ENCODE results near the gene NDUFB2. TPM values are rescaled to one million over a fixed set of nuclear protein-coding genes. Genes with fewer than 3 reads are reported as not detected.
"Not testable (repeated sequence)": the region's sequence is repeated elsewhere in the genome, so short reads cannot be mapped to it uniquely, and the experiment has no call there.

NDUFB2 gene
- polyA plus RNA-seq, 1 donor = 148 TPM

DNA sequence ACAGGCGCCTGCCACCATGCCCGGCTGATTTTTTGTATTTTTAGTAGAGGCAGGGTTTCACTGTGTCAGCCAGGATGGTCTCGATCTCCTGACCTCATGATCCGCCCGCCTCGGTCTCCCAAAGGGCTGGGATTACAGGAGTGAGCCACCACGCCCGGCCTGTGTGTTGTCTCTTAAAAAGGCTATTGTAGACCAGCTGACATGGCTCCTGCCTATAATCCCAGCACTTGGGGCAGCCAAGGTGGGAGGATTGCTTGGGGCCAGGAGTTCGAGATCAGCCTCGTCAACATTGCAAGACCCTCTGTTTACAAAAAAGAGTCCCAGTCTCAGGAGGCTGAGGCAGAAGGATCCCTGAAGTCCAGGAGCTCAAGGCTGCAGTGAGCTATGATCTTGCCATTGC is 2.7 kb upstream of the NDUFB2 start:
- DNase-seq = not testable (repeated sequence)

DNA sequence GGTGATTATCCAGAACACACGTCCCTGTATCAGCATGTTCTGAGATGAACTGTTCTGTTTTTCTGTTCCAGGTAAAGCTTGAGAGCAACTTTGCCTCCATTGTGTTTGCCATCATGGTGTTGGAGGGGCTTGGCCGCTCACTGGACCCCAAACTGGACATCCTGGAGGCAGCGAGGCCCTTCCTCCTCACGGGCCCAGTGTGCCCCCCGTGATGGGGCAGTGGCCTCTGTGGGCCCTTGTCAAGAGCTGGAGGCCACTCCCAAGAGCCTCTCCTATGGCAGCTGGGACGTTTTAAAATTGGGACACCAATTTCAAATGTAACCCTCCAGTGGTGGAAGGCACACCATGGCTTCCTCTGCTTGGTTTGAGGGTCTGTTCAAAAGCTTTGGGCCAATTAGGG is 1.9 kb upstream of the NDUFB2 start:
- no peak for DNase-seq

DNA sequence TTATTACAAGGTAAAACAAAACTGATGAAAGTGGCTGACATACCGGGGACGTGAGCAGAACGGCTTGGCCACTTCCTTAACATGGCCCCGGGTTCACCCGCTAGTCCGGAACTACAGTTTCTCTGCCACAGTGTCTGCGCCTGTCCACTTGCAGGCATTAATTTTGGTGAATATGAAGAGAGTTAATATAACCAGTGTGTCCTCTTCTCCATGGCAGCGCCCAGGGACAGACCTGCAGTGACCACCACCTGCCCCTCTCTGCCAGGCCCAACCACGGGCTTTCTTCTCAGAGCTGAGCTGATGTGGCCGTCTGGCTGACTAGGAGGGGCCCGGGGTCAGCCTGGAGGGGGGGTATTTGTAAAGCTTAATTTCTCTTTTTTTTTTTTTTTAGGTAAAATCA is 1.1 kb upstream of the NDUFB2 start:
- no peak for DNase-seq

DNA sequence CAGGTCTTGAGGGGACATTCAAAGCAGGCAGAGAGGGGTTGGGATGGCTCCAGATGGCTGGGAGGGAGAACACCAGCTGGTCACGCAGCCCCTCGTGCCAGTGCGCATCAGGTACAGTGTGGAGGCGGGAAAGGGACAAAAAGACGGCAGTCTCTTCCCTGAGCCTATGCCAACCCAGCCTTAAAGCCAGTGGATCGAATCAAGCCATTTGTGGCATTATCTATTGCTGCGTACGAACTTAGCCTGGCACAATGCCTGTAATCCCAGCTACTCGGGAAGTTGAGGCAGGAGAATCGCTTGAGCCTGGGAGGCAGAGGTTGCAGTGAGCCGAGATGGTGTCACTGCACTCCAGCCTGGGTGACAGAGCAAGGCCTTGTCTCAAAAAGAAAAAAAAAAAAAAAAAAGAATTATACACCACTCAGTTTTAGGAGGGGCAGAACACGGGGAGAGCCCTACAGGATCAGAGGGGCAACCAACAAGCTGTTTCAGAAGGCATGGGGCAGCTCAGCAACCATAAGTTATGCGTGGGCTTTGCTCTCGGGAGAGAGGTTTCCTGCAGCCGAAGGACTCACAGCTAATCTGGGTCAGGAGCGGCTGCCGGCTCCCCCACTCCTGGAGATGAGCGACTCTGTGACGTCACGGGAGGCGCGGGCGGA is 356 bp upstream of the NDUFB2 start:
- no peak for DNase-seq

DNA sequence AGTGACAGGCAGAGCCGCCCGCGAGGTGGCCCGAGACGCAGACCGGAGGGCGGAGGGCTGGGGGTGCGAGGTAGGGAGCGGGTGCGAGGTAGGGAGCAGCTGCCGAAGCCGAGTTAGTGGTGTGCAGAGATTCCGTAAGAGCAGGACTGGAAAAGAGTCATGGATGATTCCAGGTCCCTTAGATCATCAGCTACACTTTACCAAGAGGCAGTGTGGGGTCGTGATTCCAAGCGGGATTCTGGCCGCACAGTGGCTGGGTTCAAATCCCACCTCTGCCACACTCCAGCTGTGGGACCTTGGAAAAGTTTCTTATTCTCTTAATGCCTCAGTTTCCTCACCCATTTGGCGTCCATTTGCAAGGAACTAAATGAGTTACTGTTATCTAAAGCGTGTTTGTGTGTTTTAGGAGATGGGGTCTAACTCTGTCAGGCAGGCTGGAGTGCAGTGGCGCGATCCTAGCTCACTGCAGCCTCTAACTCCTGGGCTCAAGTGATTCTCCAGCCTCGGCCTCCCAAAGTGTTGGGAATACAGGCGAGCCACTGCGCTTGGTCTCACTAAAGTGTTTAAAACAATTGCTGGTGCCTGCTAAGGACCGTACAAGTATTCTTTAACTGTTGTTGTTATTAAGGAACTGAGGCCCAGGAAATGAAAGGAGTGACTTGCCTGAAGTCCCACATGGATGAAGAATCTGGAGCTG is 1.1 kb downstream of the NDUFB2 start:
- DNase-seq = no peak

DNA sequence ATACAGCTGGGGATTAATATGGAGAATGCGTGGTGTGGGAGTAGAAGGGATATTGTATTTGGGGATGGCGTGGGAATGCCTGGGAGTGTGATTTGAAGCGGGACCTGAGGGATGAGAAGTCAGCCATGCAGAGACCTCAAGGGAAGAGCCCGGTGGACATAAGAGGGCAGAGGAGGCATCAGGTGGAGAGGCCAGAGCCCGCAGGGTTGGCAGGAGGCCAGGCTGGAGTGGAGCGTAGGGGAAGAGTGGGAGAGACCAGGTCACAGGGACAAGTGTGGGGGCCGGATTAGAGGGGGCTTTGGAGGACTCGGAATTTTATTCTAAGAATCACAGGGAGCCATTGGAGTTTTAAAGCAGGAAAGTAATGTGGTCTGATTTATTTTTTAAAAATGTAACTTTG is 2.0 kb downstream of the NDUFB2 start:
- no peak for DNase-seq

DNA sequence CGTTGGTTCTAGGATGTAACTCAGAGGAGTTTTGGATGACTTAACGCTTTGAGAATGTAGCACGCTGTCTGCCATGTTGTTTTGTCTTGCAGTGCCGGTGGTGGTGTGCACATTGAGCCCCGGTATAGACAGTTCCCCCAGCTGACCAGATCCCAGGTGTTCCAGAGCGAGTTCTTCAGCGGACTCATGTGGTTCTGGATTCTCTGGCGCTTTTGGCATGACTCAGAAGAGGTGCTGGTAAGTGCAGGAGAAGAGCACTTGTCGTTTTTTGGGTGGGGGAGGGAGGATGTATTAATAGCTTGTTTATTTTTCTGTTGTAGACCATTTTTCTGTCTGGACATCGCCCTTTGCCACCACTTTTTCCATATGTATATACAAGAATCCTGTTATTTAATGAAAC is 6.3 kb downstream of the NDUFB2 start:
- no peak for DNase-seq

DNA sequence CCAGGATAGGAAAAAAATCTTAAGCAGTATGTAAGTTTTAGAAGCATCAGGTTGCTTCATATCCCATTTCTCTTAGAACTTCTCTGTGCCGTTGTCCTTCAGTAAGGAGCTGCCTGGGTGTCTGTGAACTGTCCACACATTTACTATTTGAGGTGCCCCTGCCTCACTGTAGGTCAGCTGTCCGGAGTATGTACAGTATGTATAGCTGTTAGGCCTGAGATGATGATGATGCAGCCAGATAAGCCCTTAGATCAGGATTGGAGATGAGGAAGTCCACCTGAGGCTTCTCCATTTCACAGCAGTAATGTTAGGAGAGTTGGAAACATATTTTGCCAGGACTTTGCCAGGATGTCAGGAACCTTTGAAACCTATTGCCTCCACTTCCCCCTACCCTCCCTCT is 7.7 kb downstream of the NDUFB2 start:
- DNase-seq = no peak

DNA sequence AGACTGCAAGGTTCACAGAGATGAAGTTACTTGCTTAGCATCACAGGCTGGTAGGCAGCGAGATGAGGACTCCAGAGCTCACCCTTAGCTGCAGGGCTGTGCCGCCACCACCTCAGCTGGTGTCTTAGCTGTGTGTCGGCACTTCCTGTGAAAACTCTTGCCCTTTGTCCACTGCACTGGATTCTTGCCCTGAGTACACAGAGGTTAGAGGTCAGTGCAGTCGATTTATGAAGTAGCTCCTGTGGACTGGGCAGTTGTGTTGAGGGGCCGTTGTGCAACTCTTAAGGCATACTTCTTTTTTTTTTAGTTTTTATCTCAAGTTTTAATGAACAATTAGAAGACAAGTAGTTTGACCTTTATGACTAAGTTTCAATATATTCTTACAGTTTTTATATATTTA is 10.6 kb downstream of the NDUFB2 start:
- DNase-seq = no peak

DNA sequence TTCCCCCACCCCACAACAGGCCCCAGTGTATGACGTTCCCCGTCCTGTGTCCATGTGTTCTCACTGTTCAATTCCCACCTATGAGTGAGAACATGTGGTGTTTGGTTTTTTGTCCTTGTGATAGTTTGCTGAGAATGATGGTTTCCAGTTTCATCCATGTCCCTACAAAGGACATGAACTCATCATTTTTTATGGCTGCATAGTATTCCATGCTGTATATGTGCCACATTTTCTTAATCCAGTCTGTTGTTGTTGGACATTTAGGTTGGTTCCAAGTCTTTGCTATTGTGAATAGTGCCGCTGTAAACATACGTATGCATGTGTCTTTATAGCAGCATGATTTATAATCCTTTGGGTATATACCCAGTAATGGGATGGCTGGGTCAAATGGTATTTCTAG is 12.3 kb downstream of the NDUFB2 start:
- DNase-seq = not testable (repeated sequence)

DNA sequence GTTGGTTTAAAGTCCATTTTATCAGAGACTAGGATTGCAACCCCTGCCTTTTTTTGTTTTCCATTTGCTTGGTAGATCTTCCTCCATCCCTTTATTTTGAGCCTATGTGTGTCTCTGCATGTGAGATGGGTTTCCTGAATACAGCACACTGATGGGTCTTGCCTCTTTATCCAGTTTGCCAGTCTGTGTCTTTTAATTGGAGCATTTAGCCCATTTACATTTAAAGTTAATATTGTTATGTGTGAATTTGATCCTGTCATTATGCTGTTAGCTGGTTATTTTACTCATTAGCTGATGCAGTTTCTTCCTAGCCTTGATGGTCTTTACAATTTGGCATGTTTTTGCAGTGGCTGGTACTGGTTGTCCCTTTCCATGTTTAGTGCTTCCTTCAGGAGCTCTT is 15.9 kb downstream of the NDUFB2 start:
- DNase-seq = not testable (repeated sequence)

DNA sequence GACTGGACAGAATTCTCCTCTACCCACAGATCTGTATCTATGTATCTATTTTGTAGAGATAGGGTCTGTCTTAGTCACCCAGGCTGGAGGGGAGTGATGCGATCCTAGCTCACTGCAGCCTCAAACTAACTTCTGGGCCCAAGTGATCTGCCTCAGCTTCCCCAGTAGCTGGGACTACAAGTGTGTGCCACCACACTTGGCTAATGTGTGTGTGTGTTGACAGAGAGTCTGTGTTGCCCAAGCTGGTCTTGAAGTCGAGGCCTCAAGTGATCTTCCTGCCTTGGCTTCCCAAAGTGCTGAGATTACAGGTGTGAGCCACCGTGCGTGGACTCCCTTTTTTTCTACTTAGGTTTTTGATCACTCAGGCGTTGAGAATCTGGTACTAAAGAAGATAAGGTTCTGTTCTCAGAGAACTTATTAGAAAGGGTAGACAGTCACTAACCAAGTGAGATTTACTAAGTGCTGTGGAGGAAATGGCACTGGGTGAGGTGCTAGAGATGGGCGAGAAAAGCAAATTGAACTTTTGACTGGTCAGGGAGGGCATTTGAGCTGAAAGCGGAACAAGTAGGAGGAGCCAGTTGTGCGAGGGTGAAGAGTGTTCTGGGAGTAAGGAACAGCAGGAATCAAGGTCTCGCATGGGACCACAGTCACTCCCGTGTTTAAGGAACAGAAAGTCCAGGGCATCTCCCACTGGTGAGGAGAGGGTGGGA is 18.0 kb downstream of the NDUFB2 start:
- no peak for DNase-seq

DNA sequence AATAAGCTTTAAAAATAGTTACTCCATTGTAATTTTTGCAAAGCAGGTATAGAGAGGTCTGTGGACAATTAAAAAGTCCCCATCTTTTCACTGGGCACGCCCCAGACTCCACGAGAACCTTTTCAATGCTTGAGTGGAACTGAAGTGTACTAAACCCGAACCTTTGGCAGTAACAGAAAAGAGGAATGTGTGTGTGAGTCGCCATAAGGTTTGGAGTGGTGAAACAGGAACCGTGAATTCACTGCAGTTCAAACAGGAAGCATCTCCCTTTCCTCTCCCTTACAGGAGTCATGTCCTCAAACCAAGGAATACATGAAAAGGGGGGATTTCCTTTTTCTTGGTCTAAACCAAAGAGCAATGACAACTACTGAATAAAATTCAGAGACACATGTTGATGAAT is 23.2 kb downstream of the NDUFB2 start:
- no peak for DNase-seq

DNA sequence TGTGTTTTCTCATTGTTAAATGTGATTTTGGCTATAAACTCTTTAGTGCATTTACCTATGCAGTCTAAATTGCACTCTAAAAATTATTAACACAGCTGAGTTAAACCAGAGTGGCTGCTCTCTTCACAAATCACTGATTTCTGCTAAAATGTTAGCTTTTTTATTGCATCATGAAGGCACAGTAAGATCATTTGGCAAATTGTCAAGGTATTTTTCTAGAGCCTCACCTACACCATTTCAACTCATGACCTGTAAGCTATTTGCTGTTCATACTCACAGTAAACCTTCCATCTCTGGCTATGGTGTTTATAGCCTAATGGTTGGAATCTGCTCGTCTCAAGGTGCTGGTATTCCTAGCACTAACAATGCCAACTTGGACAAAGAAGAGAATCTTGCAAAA is 25.7 kb downstream of the NDUFB2 start:
- no peak for DNase-seq

DNA sequence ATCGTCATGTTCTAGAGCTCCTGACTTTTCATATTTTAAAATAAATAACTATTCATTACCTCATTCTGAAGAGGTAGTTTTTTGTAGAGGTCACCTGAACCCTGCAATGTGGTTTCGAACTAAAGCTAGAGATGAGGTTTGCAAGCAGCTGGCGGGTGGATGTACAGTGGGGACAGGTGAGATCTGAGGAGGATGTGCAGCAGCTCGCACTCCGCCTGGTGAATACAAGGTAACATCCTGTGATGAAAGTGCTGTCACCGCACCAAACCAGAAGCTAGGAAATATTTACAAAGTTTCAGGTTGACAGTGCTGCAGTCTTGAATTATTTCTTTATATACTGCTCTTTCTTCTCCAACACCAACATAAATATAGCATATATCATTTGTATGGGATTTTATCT is 26.5 kb downstream of the NDUFB2 start:
- DNase-seq = no peak

DNA sequence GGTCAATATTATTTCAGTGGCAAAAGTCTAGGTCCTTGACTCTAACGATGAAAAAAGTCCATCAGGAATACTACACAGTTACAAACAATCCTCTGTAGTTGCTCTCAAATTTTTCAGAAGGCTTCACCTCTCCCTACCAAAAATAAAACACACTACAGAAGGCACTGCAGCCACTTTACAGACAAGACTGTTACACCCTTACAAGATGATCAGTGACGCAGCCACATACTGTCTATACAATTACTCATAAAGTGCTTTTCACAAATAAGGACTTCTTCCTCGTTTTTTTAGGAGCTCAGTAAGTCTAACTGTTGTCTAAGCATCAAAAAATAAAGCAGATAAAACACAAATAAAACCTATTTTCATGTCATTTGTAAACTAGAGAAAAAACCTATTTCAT is 27.1 kb downstream of the NDUFB2 start:
- DNase-seq = no peak

DNA sequence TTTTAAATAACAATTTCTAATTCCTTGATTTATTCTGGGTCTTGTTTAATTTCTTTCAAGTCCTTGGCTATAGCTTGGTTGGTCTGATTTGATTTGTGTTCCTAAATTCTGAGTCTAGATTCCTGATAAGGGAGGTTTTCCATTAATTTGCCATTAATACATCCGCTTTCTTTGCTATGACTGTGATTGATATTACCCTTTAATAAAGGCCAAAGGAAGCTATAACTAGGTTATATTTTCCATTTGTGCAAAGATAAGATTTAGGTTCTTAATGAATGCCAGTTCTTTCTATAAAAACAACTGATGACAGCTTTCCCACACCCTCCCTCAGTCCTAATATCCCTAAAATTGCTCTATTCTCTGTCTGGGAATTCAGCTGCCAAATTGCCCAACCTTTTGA is 28.2 kb downstream of the NDUFB2 start:
- no peak for DNase-seq

DNA sequence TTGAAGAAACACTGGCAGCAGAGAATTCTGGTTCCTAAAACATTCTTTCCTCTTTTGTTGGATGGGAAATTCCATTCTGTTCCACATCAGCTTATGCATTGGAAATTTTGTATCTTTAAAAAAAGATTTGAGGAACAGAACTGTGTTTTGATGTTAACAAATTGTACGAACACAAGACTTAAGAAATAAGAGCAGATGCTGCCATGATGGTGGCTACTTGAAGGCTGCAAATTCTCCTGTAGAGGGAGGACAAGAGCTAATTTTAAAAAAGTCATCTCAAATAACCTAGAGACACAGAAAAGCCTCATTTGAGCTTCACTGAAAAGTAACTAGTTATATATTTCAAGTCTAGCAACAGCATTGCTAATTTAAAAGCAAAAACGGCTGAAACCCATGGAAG is 29.8 kb downstream of the NDUFB2 start:
- no peak for DNase-seq

DNA sequence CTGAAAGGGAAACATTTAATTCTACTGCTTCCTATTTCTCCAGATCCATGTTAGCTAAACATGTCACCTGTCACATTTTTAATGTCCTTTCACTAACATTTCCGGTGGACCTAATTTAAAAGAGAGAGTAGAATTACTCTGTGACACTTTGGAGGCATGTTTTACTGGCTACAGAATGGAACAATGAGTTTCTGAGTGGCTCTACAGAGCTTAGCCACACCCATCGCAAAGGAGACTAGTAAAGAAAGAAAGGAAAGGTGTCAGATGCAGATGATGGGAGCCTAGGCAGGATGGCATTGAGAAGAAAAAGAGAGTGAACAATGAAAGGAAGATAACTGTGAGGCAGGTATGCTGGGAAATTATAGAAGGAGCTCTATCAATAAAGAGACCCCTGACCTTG is 35.9 kb downstream of the NDUFB2 start:
- no peak for DNase-seq

DNA sequence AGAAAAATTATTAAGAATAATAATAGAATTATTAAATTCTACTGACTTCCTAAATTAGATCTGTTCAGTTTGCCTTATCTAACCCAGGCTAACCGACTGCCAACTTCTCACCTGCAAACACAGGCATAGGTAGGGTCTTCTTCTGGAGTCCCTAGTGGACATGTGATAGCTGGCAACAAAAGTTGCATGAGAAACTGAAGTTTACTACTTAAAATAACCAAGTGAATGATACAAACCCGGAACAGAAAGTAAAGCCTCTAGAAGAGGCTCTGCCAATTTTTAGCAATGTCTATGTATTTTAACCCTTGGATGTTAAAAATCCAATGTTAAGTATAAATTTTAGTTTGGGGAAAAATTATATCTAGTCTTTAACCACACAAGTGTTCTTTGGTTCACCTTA is 37.6 kb downstream of the NDUFB2 start:
- no peak for DNase-seq

DNA sequence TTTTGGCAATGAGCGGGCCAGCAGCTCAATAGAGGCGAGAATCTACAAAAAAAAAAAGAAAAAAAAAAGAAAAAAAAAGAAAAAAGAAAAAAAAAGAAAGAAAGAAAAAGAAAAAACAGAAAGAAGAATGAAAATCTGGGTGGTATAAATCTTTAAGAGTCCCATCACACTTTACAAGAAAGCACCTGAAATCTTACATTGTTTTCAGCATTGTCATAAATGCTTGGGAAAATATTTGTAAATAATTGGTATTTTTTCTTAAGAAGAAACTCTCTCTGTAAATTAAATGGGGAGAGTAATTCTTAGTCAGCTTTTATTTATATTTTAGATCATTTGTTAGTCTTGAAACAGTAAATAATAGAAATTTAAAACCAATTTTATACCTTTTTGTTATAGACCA is 38.2 kb downstream of the NDUFB2 start:
- no peak for DNase-seq

DNA sequence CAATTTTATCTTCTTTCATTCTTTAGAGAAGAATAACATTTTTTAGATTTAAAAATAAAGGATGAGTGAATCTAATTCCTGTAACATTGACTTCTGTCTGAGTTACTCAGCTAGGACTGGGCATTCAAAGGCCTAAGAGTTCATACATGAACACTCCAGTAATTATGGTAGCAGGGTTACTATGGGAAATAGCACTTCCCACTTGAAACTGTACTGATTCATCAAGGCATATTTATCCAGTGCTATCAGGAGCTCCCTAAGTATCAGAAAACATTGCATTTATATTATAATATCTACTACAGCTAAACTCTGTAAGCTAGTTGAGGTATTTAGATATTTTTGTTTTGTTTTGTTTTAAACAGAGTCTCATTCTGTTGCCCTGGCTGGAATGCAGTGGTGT is 41.8 kb downstream of the NDUFB2 start:
- no peak for DNase-seq

DNA sequence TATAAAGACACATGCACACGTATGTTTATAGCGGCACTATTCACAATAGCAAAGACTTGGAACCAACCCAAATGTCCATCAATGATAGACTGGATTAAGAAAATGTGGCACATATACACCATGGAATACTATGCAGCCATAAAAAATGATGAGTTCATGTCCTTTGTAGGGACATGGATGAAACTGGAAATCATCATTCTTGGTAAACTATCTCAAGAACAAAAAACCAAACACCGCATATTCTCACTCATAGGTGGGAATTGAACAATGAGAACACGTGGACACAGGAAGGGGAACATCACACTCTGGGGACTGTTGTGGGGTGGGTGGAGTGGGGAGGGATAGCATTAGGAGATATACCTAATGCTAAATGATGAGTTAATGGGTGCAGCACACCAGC is 46.7 kb downstream of the NDUFB2 start:
- DNase-seq = not testable (repeated sequence)

DNA sequence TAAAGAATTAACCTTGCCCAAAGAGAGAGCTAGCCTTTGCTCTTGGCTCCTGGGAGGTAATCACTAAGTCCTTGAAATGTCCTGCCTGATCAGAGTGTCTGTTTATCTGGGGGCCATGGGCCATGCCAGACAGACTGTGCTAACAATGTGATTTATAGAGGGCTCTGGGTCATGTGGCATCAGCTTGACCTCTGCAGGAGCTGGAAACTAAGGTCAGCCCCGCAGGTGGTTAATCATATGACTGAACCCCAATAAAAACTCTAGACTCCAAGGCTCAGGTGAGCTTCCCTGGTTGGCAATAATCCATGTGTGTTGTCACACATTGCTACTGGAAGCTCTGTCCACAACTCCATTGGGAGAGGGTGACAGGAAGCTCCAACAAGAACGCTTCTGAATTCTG is 47.5 kb downstream of the NDUFB2 start:
- no peak for DNase-seq

Data from hindlimb muscle (tissue), 1 donor.